GM13976 (cell line): ENCODE results near the gene MLIP.
"Not testable (repeated sequence)": the region's sequence is repeated elsewhere in the genome, so short reads cannot be mapped to it uniquely, and the experiment has no call there.

Source experiments
- DNase-seq: peaks from one replicate; pipeline ENCODE4 v3.0.0; 2012; ENCODE audit warnings: low spot score
- in situ Hi-C: fragments of 300-500 bp; cut with MboI; formaldehyde crosslinking; loops from one replicate; pipeline ENCODE4 v1.12.0; 2022; ENCODE audit warnings: low sequenced_read_pairs, mixed read lengths, inconsistent platforms; ENCODE audit not compliant: unreplicated experiment
- TF ChIP-seq, protein P1 (sequence below): IDR thresholded peaks from 2 replicates; pipeline ENCODE4 v1.5.1; 2012; ENCODE audit warnings: borderline replicate concordance, mild to moderate bottlenecking; ENCODE audit not compliant: insufficient read depth; ENCODE audit errors: extremely low read depth, missing control alignments, control extremely low read depth

The MLIP gene

DNA sequence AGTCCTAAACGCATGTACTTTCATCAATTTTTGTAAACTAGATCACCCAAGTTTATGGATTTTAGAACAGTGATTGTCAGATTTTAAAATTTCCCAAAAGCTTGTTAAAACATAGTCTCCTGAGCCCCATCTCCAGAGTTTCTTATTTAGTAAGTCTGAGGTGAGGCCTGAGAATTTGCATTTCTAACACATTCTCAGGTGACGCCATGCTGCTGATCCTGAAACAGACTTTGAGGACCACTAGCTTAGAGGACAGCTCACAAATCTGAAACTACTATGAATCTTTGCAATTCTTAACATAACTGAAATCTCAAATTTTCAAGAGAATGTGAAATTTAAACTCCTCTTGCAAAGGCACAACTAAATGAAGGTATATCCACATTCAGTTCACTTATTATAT lies 37.8 kb upstream of the MLIP start:
- in situ Hi-C loops = no loop called here
- DNase-seq = no peak
- TF ChIP-seq, protein P1, sequence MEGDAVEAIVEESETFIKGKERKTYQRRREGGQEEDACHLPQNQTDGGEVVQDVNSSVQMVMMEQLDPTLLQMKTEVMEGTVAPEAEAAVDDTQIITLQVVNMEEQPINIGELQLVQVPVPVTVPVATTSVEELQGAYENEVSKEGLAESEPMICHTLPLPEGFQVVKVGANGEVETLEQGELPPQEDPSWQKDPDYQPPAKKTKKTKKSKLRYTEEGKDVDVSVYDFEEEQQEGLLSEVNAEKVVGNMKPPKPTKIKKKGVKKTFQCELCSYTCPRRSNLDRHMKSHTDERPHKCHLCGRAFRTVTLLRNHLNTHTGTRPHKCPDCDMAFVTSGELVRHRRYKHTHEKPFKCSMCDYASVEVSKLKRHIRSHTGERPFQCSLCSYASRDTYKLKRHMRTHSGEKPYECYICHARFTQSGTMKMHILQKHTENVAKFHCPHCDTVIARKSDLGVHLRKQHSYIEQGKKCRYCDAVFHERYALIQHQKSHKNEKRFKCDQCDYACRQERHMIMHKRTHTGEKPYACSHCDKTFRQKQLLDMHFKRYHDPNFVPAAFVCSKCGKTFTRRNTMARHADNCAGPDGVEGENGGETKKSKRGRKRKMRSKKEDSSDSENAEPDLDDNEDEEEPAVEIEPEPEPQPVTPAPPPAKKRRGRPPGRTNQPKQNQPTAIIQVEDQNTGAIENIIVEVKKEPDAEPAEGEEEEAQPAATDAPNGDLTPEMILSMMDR = no peak

DNA sequence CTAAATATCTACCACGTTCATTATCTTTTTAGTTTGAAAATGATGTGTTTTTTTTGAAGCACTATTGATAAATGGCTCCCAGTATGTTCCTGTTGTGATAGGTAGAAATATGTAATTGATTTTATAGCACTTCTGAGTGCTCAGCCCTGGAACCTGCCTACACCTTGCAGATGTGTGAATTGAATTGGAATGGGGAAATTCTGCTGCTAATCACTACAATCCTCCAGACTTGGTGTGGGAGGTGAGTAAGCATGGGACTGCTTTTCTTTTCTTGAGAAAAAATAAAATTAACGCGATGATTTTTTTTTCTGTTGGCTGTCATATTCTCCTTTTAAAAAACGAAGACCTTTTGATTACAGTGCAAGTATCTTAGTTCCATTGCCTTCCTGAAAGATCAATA lies 37.1 kb upstream of the MLIP start:
- TF ChIP-seq, protein P1 = no peak
- in situ Hi-C loops = no loop called here
- DNase-seq = no peak

DNA sequence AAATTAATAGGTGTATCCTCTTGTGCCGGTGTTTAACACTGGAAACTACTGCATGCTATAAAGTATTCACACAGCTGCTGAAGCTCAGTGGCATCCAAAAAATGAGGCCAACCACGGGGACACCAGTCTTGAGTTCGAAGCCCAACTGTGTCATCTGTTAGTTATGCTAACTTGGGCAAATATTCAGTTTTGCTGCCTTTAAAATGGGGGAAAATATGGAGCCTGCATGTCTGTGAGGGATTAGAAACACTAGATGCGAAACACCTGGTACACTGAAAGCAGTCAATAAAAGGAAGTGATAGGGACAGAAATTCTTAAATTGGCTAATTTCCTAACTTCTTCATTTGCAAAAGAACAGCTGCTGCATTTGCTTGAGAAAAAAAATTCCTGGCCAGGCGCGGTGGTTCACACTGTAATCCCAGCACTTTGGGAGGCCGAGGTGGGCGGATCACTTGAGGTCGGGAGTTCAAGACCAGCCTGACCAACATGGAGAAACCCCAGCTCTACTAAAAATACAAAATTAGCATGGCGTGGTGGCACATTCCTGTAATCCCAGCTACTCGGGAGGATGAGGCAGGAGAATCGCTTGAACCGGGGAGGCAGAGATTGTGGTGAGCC lies 36.6 kb upstream of the MLIP start:
- DNase-seq = no peak
- TF ChIP-seq, protein P1 = no peak
- in situ Hi-C loops = no loop called here

DNA sequence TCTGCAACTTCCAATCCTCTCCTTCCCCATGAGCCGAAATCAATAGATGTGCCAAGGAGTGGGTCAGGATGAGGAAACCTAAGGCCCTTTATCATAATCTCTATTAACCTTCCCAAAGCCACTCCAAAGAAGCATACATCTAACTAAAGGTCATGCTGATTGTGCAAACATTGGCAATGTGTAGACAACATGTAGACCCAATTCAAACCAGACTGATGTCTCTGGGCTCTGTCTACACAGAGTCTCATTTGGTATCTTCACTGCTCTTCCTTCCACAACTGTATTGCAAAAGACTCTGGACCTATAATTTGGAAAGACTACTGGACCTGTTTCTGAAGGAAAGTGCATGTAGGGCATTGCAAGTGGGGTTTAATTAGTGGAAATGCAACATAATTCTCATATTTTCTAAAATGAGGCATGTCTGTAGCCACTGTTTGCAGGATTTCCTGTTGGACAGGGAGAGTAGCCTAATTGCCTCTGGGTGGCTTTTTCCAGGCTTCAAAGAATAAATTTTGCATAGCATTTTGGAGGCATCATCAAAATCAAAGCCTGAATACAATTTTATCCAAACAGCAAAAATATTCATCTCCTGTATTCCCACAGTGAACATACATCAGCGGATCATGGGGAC lies 35.0 kb upstream of the MLIP start:
- TF ChIP-seq, protein P1 = no peak
- no peak for DNase-seq
- in situ Hi-C loops = no loop called here

DNA sequence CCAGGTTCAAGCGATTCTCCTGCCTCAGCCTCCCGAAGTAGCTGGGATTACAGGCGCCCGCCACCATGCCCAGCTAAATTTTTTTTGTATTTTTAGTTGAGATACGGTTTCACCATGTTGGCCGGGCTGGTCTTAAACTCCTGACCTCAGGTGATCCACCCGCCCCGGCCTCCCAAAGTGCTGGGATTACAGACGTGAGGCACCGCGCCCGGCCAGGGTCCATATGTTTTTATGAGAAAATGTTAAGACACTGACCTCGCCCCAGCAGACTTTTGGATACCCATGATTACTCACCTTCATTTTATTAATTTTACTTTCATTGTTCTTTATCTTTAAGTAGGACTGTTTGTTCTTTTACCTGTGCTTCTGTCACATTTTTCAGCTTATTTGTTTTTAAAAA lies 29.7 kb upstream of the MLIP start:
- DNase-seq, in situ Hi-C loops: not testable (repeated sequence)

DNA sequence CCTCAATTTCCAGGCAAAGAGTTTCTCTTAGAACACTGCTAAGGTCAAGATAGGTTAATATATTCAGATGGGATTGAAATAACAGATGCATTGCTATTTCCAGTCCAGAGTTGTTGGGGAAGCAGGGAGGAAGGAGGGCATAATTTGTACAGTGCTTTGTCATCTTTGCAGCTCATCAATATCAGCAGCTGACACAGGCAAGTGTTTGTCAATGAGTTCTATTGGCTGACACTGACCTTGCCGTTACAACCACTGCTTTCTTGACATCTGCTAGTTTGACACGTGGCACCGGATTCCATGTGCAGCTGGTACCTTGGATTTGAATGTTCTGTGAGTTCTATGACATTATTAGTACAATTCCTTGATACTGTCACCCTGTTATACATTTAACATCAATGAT lies 28.0 kb upstream of the MLIP start:
- in situ Hi-C loops = no loop called here
- DNase-seq = no peak
- TF ChIP-seq, protein P1 = no peak

DNA sequence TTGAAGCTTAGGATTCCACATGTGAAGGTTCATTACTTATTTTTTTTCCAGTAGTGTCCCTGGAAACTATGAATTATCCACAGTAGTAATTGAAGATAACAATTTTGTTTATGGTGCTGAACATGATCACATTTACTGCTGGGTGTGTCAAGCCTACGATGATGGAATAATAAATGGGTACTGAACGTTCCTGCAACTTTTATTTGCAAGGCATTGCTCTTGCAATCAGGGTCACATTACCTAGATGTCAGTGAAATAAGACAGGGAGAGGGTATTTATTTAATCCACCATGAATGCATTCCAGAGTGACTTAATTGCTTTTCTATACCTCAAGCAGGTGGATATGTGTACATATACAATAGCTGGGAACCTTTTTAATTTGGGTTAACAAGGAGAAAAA lies 27.0 kb upstream of the MLIP start:
- in situ Hi-C loops = no loop called here
- no peak for DNase-seq
- TF ChIP-seq, protein P1 = no peak
